ENCODE measurements around the gene GPD1.

The GPD1 gene

DNA sequence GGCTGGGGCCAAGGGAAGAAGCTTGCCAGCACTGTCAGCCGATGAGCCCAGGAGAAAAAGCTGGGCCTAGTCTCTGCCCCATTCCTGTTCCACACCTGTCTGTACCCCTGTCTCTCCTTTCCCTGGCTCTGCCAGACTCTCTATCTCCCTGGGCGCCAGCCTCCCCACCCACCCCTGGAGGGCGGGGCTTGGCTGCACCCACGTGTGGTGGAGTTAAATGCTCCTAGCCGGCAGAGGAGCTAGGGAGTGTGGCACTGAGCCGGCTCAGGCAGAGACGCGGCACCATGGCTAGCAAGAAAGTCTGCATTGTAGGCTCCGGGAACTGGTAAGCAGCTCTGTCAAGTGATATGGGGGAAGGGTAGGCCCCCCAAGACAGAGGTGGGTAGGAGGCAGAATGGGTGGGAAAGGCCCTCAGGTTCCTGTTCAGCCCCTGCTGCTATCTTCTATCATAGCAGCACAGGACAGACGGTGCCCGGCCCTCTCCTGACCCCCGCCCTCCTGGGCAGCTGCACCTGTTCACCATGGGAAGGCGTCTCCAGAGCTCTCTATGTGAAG lies at the start of gene GPD1:
Gene GPD1, plus strand, starts transcription at position 242 of the 555 bp plus-strand sequence. Its CDS starts 43 bp downstream, at position 285.
- TF ChIP-seq CTCF (IDR thresholded peaks at IDR 0.05; ENCODE audit: low read depth, low read length, missing control alignments) = no peak
- DNase-seq (ENCODE audit: low read depth) = no peak
- H3K4me3 ChIP-seq (ENCODE audit: low read depth, low read length) = no peak within 1 kb of the TSS

GRCh38 chr12:50055831-50056638 lies 47.8 kb upstream of the GPD1 start:
- H3K4me3 ChIP-seq (ENCODE audit: low read depth, low read length) = no peak overlapping the region
- peak; percentile 99 for TF ChIP-seq CTCF (IDR thresholded peaks at IDR 0.05; ENCODE audit: low read depth, low read length, missing control alignments)
- no peak for DNase-seq (ENCODE audit: low read depth)

GRCh38 chr12:50056639-50056976 lies 47.2 kb upstream of the GPD1 start:
- H3K4me3 ChIP-seq (ENCODE audit: low read depth, low read length) = no peak overlapping the region; the same call in 1 of the 2 replicates
- no peak for DNase-seq (ENCODE audit: low read depth)
- TF ChIP-seq CTCF (IDR thresholded peaks at IDR 0.05; ENCODE audit: low read depth, low read length, missing control alignments) = no peak

DNA sequence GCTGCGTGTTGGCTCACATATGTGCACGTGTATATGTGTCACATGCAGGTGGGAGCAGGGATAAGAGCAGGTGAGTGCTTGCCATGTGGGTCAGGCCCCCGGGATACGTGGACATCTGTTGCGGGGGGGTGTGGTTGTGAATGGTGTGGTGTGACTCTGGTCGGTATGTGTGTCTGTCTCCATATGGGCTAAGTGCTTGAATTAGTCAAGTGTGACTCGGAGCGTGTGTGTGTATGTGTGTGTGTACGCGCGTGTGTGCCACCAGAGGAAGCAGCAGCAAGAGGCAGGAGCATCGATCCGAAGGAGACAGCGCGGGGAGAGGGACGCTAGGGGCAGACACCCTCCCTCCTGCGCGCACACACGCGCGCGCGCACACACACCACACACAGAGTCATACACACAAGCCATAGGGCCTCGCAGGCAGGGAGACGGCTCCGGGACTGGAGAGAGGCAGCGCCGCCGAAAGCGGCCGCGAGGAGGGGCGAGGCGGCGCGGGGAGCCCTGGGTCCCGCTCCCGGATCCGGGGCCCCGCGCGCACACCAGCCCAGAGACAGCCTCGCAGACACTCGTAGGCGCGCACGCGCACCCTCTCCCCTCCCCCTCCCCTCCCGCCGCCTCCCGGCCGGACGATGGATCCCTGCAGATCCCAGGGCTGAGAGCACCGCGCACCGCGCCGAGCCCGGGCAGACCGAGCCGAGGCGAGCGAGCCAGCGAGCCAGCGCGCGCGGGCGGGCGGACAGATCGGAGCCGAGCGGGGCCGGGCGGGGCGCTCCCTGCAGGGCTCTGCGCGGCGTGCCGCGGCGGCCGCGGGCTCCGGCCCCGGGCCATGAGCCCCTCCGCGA lies 46.6 kb upstream of the GPD1 start, which contains the start of gene ASIC1:
Gene ASIC1, plus strand, starts transcription at position 597 of the 842 bp plus-strand sequence. CDS start 1,171 bp downstream, outside the sequence.
- peak; percentile 14 for TF ChIP-seq CTCF (IDR thresholded peaks at IDR 0.05; ENCODE audit: low read depth, low read length, missing control alignments)
- peak within 1 kb of the TSS; percentile 59 for H3K4me3 ChIP-seq (ENCODE audit: low read depth, low read length)
- DNase-seq (ENCODE audit: low read depth) = no peak

DNA sequence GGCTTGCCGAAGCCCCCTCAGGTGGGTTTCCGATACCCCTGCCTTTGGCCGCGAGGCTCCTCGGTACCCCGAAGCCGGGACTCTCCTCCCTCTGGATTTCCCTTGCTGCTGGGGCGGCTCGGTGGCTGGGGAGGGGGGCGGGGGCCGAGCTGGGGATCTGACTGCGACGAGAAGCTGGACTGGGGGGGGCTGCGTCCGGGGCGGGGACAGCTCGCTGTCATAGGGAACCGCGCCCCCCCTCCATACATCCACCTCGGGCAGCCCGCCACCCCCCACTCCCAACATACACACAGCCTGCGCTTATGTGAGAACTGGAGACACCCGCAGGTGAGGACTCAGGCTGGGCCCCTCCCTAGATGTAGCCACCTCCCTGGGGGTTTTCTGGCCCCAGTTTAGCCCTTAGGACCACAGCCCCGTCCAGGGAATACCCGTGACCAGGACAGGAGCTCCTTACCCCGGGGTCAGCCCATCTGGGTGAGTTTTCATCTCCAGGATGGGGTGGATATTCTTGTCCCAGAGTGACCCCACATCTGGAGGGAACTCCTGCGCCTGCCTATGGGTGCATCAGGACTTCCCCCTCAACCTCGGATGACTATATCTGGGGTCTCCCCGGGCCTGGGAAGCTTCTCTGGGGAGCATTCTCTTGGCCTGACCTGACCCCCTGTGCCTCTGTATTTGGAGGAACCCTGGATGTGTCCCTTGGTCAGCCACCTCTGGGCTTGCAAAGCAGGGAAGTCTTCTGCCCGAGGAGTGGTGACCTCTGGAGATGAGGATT lies 45.7 kb upstream of the GPD1 start:
- H3K4me3 ChIP-seq (ENCODE audit: low read depth, low read length) = peak overlapping the region; percentile 59
- no peak for DNase-seq (ENCODE audit: low read depth)
- no peak for TF ChIP-seq CTCF (IDR thresholded peaks at IDR 0.05; ENCODE audit: low read depth, low read length, missing control alignments)

- TF ChIP-seq CTCF (IDR thresholded peaks at IDR 0.05; ENCODE audit: low read depth, low read length, missing control alignments) = no peak
- DNase-seq (ENCODE audit: low read depth) = no peak
- no peak overlapping the region for H3K4me3 ChIP-seq (ENCODE audit: low read depth, low read length)
These were observed 45.0 kb upstream of the GPD1 start for GRCh38 chr12:50058743-50059312.

Data from GM12864 (cell line).